Nephron (organoid): Measurements from ENCODE around the gene SLC6A1.

Experiments
- H3K27ac Mint-ChIP-seq, 3 experiments: 2 replicates each; pipeline ENCODE4 v1.8.0; 2020; ENCODE audit warnings: mixed read lengths in 3 of 3, mild to moderate bottlenecking in 2 of 3, moderate library complexity in 1 of 3
- H3K27me3 Mint-ChIP-seq: 2 replicates; pipeline ENCODE4 v1.8.0; 2021; ENCODE audit warnings: low read depth, mild to moderate bottlenecking, moderate library complexity, mixed read lengths
- H3K36me3 Mint-ChIP-seq: 2 replicates; pipeline ENCODE4 v1.8.0; 2020; ENCODE audit warnings: low read depth, mixed read lengths
- H3K4me1 Mint-ChIP-seq: 2 replicates; pipeline ENCODE4 v1.8.0; 2020; ENCODE audit warnings: mixed read lengths
- H3K4me3 Mint-ChIP-seq, 3 experiments: 2 replicates each; pipeline ENCODE4 v1.8.0; 2020; ENCODE audit warnings: mild to moderate bottlenecking in 3 of 3, mixed read lengths in 3 of 3, moderate library complexity in 2 of 3
- H3K9me3 Mint-ChIP-seq: 2 replicates; pipeline ENCODE4 v1.8.0; 2020; ENCODE audit warnings: mixed read lengths
- TF ChIP-seq, protein P1 (sequence below), 3 experiments: fragments of 200-600 bp; sonication (generic); IDR thresholded peaks; one replicate each; pipeline ENCODE4 v1.5.0; 2021; ENCODE audit warnings: antibody characterized with exemption in 3 of 3; ENCODE audit not compliant: unreplicated experiment in 3 of 3

The SLC6A1 gene

GRCh38 chr3:11037241-11037873 lies 44.8 kb downstream of the SLC6A1 start:
- no peaks in the 10 kb centered on the region for H3K9me3 Mint-ChIP-seq
- H3K4me3 Mint-ChIP-seq = no peak overlapping the region
- peaks cover 33% of the 10 kb centered on the region for H3K27me3 Mint-ChIP-seq
- TF ChIP-seq, protein P1, sequence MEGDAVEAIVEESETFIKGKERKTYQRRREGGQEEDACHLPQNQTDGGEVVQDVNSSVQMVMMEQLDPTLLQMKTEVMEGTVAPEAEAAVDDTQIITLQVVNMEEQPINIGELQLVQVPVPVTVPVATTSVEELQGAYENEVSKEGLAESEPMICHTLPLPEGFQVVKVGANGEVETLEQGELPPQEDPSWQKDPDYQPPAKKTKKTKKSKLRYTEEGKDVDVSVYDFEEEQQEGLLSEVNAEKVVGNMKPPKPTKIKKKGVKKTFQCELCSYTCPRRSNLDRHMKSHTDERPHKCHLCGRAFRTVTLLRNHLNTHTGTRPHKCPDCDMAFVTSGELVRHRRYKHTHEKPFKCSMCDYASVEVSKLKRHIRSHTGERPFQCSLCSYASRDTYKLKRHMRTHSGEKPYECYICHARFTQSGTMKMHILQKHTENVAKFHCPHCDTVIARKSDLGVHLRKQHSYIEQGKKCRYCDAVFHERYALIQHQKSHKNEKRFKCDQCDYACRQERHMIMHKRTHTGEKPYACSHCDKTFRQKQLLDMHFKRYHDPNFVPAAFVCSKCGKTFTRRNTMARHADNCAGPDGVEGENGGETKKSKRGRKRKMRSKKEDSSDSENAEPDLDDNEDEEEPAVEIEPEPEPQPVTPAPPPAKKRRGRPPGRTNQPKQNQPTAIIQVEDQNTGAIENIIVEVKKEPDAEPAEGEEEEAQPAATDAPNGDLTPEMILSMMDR (IDR thresholded peaks at IDR 0.05; ENCODE audit: unreplicated experiment in 3 of 3) = no peak
- H3K4me1 Mint-ChIP-seq = no peaks in the 10 kb centered on the region
- no peak overlapping the region for H3K27ac Mint-ChIP-seq
- H3K36me3 Mint-ChIP-seq = no peaks in the 10 kb centered on the region

GRCh38 chr3:11037976-11038375 lies 45.4 kb downstream of the SLC6A1 start:
- Mint-ChIP-seq H3K27ac (no peak overlapping the region), H3K36me3 (no peaks in the 10 kb centered on the region), H3K9me3 (no peaks in the 10 kb centered on the region), H3K27me3 (peaks cover 35% of the 10 kb centered on the region), H3K4me1 (no peaks in the 10 kb centered on the region), H3K4me3 (no peak overlapping the region)
- TF ChIP-seq, protein P1 (IDR thresholded peaks at IDR 0.05; ENCODE audit: unreplicated experiment in 3 of 3) = no peak

DNA sequence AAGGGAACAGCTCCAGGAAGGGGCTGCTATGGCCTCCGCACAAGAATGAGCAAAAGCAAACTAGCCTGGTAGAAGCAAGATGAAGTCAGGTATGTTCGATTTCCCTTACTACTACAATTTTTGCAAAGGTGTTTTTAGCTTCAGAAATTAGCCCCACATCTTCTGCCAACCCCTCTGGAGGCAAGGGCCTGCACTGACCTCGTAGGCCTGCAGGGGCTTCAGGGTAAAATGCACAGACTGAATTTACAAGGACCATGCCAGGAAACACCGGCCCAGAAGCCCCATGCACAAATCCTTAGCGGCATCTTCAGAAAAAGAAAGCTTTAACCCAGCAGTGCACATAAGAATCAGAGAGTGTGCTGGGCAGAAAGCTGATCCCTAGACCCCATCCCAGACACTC lies 53.0 kb downstream of the SLC6A1 start:
- H3K4me3 Mint-ChIP-seq = no peak overlapping the region
- H3K36me3 Mint-ChIP-seq = no peaks in the 10 kb centered on the region
- H3K27me3 Mint-ChIP-seq = peaks cover 32% of the 10 kb centered on the region
- H3K4me1 Mint-ChIP-seq = no peaks in the 10 kb centered on the region
- H3K9me3 Mint-ChIP-seq = no peaks in the 10 kb centered on the region
- TF ChIP-seq, protein P1 (IDR thresholded peaks at IDR 0.05; ENCODE audit: unreplicated experiment in 3 of 3) = no peak
- no peak overlapping the region for H3K27ac Mint-ChIP-seq

GRCh38 chr3:11047500-11047899 lies 55.0 kb downstream of the SLC6A1 start:
- no peaks in the 10 kb centered on the region for H3K4me1 Mint-ChIP-seq
- H3K4me3 Mint-ChIP-seq = no peak overlapping the region
- TF ChIP-seq, protein P1 (IDR thresholded peaks at IDR 0.05; ENCODE audit: unreplicated experiment in 3 of 3) = no peak
- peaks cover 34% of the 10 kb centered on the region for H3K27me3 Mint-ChIP-seq
- H3K36me3 Mint-ChIP-seq = no peaks in the 10 kb centered on the region
- H3K27ac Mint-ChIP-seq = no peak overlapping the region
- no peaks in the 10 kb centered on the region for H3K9me3 Mint-ChIP-seq

DNA sequence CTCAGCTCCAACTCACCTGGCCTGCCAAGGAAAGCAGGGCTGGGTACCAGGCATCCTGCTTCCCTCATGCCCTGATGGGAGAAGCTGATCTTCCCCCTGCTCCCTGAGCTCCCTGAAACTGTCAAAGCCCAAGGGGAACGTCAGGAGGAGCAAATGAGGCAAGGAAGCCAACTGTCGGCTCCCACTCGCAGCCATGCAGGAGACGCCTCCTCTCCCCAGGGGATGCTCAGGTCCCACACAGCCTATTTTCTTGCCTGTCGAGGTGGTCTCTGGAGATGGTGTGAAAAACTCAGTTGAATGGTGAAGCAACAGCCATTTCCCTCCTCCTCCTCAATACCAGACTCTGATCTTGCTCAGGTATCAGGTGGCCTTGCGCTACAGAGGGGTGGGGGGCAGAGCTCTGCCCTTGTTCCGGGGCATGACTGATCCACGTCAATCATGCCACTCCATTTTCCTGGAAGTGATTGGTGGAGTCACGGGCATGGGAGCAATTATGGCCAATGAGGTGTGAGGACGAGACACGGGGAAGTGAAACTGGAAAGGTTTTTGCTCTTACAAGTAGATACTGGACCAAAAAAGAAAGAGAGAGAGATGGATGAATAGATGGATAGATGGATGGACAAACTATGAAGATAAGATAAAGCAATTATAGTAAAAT lies 58.2 kb downstream of the SLC6A1 start:
- TF ChIP-seq, protein P1 (IDR thresholded peaks at IDR 0.05; ENCODE audit: unreplicated experiment in 3 of 3) = no peak
- Mint-ChIP-seq H3K9me3 (no peaks in the 10 kb centered on the region), H3K4me3 (no peak overlapping the region), H3K4me1 (no peaks in the 10 kb centered on the region), H3K36me3 (no peaks in the 10 kb centered on the region), H3K27me3 (peaks cover 51% of the 10 kb centered on the region), H3K27ac (no peak overlapping the region)
